Eye (tissue), 1 donor: ENCODE measurements around the gene BLM.

Experiments used
- DNase-seq: peaks from one replicate; pipeline ENCODE4 v3.0.0-alpha.2; 2015

Gene BLM

GRCh38 chr15:90794538-90794937, 77.4 kb downstream of the BLM start:
- no peak for DNase-seq

- no peak for DNase-seq
These were observed 82.6 kb downstream of the BLM start for GRCh38 chr15:90799639-90800170.

GRCh38 chr15:90801803-90802202, 84.7 kb downstream of the BLM start:
- DNase-seq: no peak

- DNase-seq: no peak
These were observed 90.1 kb downstream of the BLM start for GRCh38 chr15:90807074-90807785.

- DNase-seq: no peak
These were observed 90.6 kb downstream of the BLM start for GRCh38 chr15:90807786-90808086.

GRCh38 chr15:90808517-90809235, 91.5 kb downstream of the BLM start:
- no peak for DNase-seq

GRCh38 chr15:90809536-90809935, 92.4 kb downstream of the BLM start:
- no peak for DNase-seq

GRCh38 chr15:90810354-90810753, 93.2 kb downstream of the BLM start:
- DNase-seq: no peak

- no peak for DNase-seq
These were observed 95.2 kb downstream of the BLM start for GRCh38 chr15:90812171-90812957.

- no peak for DNase-seq
These were observed 95.8 kb downstream of the BLM start for GRCh38 chr15:90812958-90813265.

GRCh38 chr15:90813796-90814190, 96.6 kb downstream of the BLM start:
- DNase-seq: no peak

- DNase-seq: no peak
These were observed 97.2 kb downstream of the BLM start for GRCh38 chr15:90814191-90814821.

- DNase-seq: no peak
These were observed 99.4 kb downstream of the BLM start for GRCh38 chr15:90816401-90817116.

- DNase-seq: no peak
These were observed 100.2 kb downstream of the BLM start for GRCh38 chr15:90817117-90818057.

GRCh38 chr15:90818251-90819210, 101.4 kb downstream of the BLM start:
- DNase-seq: peak; percentile 70

- no peak for DNase-seq
These were observed 102.2 kb downstream of the BLM start for GRCh38 chr15:90819390-90819789.

GRCh38 chr15:90819850-90820249, 102.7 kb downstream of the BLM start:
- DNase-seq: no peak

GRCh38 chr15:90820481-90820880, 103.3 kb downstream of the BLM start:
- DNase-seq: no peak

- no peak for DNase-seq
These were observed 105.2 kb downstream of the BLM start for GRCh38 chr15:90822204-90822955.
